AG09319 (cell line): ENCODE results near the gene KIFC1.

Experiments used
- DNase-seq: peaks from one replicate; pipeline ENCODE4 v3.0.0-alpha.2; 2010; ENCODE audit warnings: low read depth; ENCODE audit errors: extremely low read depth
- CTCF ChIP-seq: IDR thresholded peaks from 2 replicates; pipeline ENCODE4 v1.5.1; 2011; ENCODE audit warnings: low read depth, mild to moderate bottlenecking, inconsistent platforms, low read length, moderate library complexity

Gene KIFC1

DNA sequence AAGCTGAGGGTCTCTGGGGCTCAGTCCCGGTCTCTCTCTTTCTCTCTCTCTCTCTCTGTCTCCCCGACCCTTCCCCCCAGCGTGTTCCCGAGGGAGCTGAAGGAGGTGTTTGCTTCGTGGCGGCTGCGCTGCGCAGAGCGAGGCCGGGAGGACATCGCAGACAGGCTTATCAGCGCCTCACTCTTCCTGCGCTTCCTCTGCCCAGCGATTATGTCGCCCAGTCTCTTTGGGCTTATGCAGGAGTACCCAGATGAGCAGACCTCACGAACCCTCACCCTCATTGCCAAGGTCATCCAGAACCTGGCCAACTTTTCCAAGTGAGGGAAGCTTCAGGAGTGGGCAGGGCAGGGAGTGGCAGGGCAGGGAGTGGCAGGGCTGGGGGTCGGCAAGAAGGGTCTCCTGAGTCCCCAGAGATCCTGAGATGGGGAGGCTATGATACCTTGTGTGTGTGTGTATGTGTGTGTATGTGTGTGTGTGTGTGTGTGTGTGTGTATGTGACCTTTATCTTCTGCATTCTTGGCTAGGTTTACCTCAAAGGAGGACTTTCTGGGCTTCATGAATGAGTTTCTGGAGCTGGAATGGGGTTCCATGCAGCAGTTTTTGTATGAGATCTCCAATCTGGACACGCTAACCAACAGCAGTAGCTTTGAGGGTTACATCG, 49.2 kb downstream of the KIFC1 start:
- DNase-seq, result no peak
- no peak for TF ChIP-seq CTCF

DNA sequence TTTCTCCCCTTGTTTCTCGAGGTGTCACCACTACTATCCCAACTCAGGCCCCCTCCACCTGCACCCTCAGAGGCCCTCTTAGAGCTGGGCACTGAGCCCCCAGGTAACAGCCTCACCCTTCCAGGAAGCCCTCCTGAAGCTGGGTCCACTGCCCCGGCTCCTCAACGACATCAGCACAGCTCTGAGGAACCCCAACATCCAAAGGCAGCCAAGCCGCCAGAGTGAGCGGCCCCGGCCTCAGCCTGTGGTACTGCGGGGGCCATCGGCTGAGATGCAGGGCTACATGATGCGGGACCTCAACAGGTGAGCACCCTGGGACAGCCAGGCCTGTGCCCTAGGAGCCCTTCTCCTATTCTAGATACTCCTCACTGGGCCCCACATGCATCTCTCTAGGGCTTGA, 49.8 kb downstream of the KIFC1 start:
- no peak for DNase-seq
- no peak for TF ChIP-seq CTCF

DNA sequence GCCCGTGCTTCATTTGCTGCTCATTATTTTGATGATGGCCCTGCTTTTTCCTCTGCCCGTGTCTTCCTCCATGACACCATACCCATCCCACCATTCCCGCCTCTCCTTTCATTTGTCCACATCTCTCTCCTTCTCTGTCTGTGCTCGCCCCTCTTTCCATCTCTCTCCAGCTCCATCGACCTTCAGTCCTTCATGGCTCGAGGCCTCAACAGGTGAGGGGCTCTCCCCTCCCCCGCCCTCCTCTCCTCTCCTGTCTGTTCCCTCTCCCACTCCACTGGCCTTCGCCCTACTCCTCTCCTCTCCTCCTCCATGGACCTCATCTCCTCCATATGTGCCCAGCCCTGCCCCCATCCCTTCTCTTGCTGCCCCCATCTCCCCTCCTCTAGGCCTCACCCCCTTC, 50.7 kb downstream of the KIFC1 start:
- TF ChIP-seq CTCF, result no peak

GRCh38 chr6:33443025-33443424, 51.4 kb downstream of the KIFC1 start:
- no peak for DNase-seq
- TF ChIP-seq CTCF, result no peak

More for the DNA sequence above, 50.7 kb downstream of the KIFC1 start:
- DNase-seq, result no peak

DNA sequence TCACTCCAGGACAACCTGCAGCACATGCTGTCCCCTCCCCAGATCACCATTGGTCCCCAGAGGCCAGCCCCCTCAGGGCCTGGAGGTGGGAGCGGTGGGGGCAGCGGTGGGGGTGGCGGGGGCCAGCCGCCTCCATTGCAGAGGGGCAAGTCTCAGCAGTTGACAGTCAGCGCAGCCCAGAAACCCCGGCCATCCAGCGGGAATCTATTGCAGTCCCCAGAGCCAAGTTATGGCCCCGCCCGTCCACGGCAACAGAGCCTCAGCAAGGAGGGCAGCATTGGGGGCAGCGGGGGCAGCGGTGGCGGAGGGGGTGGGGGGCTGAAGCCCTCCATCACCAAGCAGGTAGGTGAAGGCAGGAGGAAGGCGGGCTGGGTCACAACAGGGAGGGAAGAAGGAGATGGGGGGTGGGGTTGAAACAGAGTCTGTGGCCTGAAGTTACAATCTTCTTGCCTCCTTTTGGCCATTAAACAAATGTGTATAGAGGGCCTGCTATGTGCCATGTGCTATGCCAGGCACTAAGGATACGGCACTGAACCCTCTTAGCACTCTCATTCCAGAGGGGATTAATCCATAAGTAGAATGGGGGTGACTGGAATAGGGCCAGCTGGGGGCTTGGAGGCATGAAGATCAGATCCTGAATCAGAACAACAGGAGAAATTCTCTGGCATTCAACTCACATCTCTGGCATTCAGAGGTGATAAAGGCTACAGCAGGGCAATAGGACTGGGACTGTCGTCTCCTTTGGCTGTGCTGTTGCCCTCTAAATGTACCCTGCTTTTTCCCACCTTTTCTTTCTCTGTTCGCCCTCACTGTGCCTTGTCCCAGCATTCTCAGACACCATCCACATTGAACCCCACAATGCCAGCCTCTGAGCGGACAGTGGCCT, 52.2 kb downstream of the KIFC1 start:
- no peak for TF ChIP-seq CTCF
- DNase-seq, result no peak

DNA sequence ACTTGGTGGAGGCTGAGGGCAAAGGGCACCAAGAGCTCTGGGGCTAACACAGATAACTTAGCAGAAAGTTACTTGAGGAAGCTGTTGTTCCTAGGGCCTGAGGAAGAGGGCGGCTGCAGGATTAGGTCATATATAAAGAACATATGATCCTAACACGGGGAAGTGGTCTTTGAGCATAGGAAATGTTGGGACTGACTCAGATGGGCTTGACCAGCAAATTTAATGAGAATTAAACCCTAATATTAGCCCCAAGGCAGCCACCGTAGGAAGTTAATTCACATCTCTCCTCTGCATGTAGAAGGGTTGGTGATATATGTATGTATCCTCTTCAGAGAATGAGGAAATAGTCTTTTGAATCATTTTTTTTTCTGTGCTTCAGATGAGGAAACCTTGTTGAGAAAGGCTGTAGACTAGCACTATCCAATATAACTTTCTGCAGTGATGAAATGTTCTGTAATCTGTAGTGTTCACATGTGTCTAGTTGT, 53.5 kb downstream of the KIFC1 start:
- no peak for DNase-seq
- TF ChIP-seq CTCF, result no peak

DNA sequence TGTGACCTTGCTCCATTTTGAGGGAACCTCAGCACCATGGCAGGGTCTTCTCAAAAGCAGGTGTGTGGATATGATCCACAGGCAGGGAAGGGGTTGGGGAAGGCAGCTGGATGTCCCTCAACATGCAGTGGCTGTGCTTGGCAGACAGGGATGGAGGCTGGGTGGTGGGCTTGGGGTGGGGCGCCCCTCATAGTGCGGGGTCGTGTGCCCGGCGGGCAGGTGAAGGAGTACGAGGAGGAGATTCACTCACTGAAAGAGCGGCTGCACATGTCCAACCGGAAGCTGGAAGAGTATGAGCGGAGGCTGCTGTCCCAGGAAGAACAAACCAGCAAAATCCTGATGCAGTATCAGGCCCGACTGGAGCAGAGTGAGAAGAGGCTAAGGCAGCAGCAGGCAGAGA, 54.7 kb downstream of the KIFC1 start:
- no peak for DNase-seq
- TF ChIP-seq CTCF, result no peak
